PFSK-1 (cell line): ENCODE results near the gene ESPNL.

Experiments
- POLR2AphosphoS5 ChIP-seq: IDR thresholded peaks from 2 replicates; pipeline ENCODE4 v1.6.1; 2012; ENCODE audit warnings: low read depth, mild to moderate bottlenecking, control low read depth, low read length, moderate library complexity
- SIN3A ChIP-seq: IDR thresholded peaks from 2 replicates; pipeline ENCODE4 v1.6.1; 2012; ENCODE audit warnings: mild to moderate bottlenecking, low read length, moderate library complexity, borderline replicate concordance; ENCODE audit not compliant: insufficient read depth
- TAF1 ChIP-seq: IDR thresholded peaks from 2 replicates; pipeline ENCODE4 v1.6.1; 2012; ENCODE audit warnings: low read length, control low read depth, borderline replicate concordance; ENCODE audit not compliant: insufficient read depth
- TF ChIP-seq, protein P1 (sequence below), 2 experiments: IDR thresholded peaks; 2 replicates each; pipeline versions ENCODE4 v1.6.1 to v1.8.0; 2011 to 2012; ENCODE audit warnings: low read depth in 2 of 2, low read length in 2 of 2, control low read depth in 1 of 2, inconsistent platforms in 1 of 2, mild to moderate bottlenecking in 1 of 2, moderate library complexity in 1 of 2; ENCODE audit not compliant: insufficient read depth in 1 of 2

DNA sequence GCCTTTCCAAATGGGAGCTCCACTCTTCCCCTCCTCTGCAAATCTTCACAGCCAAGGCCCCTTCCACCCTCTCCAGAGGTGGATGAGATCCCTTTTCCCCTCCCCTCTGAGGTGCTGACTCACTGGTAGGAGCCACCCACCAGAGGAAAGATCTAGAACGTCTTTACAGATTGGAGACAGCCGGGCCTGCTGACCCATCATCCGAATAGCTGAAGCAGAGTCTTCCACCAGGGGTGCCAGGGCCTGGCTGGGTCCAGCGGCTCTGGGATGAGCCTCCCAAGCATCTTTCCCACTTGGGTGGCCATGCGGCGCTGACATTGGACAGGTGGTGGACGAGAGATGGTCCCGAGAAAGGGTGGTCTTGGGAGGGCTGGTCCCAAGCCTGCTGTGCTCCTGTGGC is 67.6 kb downstream of the ESPNL start:
- TF ChIP-seq, protein P1, sequence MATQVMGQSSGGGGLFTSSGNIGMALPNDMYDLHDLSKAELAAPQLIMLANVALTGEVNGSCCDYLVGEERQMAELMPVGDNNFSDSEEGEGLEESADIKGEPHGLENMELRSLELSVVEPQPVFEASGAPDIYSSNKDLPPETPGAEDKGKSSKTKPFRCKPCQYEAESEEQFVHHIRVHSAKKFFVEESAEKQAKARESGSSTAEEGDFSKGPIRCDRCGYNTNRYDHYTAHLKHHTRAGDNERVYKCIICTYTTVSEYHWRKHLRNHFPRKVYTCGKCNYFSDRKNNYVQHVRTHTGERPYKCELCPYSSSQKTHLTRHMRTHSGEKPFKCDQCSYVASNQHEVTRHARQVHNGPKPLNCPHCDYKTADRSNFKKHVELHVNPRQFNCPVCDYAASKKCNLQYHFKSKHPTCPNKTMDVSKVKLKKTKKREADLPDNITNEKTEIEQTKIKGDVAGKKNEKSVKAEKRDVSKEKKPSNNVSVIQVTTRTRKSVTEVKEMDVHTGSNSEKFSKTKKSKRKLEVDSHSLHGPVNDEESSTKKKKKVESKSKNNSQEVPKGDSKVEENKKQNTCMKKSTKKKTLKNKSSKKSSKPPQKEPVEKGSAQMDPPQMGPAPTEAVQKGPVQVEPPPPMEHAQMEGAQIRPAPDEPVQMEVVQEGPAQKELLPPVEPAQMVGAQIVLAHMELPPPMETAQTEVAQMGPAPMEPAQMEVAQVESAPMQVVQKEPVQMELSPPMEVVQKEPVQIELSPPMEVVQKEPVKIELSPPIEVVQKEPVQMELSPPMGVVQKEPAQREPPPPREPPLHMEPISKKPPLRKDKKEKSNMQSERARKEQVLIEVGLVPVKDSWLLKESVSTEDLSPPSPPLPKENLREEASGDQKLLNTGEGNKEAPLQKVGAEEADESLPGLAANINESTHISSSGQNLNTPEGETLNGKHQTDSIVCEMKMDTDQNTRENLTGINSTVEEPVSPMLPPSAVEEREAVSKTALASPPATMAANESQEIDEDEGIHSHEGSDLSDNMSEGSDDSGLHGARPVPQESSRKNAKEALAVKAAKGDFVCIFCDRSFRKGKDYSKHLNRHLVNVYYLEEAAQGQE (IDR thresholded peaks at IDR 0.05; ENCODE audit: insufficient read depth in 1 of 2, low read depth in 2 of 2, low read length in 2 of 2) = no peak
- TF ChIP-seq TAF1 = no peak
- TF ChIP-seq POLR2AphosphoS5 = no peak
- TF ChIP-seq SIN3A = no peak
